K562 (cell line): ENCODE results near the gene WDR47. TPM values are rescaled to one million over a fixed set of nuclear protein-coding genes. Genes with fewer than 3 reads are reported as not detected.

Experiments
- ATAC-seq: fragments of 200-7000 bp; cut with Tn5 transposase; 3 replicates; pipeline ENCODE4 v1.9.1; 2020; ENCODE audit warnings: moderate library complexity
- BruUV-seq: library from RNA; stranded (reverse); fragments of 400-500 nt; replicated peaks from 2 replicates; lab custom pipeline; 2021; lab: Mats Ljungman, UMichigan
- CTCF ChIA-PET: fragments of 300-600 bp; formaldehyde crosslinking; extraction: SDS; loops from one replicate; lab custom pipeline; 2021; ENCODE audit warnings: low intra/inter-chr PET ratio; lab: Yijun Ruan, JAX
- POLR2A ChIA-PET: fragments of 300-600, 350-650 bp; sonication (Branson Sonifier 250); formaldehyde crosslinking; extraction: SDS; loops from one replicate; lab custom pipeline; 2021; ENCODE audit warnings: antibody characterized with exemption, inconsistent platforms; lab: Yijun Ruan, JAX
- DNase-seq, 4 experiments: peaks; one replicate each; pipeline versions ENCODE4 v3.0.0 to v3.0.0-alpha.2; 2011 to 2018; ENCODE audit warnings: low spot score in 3 of 4, mixed read lengths in 3 of 4; ENCODE audit errors: extremely low read depth in 1 of 4
- FAIRE-seq: peaks from 2 replicates; lab custom pipeline; 2011; peaks lifted over from hg19 to GRCh38; lab: Jason Lieb, UNC
- H2AFZ ChIP-seq: 2 replicates; pipeline ENCODE4 v1.6.0; 2011; ENCODE audit warnings: low read depth, low read length, control low read depth, inconsistent platforms
- H3K27ac ChIP-seq: fragments of 200-600 bp; 3 replicates; pipeline ENCODE4 v1.8.0; 2011; ENCODE audit warnings: low read depth, mild to moderate bottlenecking, control low read depth, inconsistent platforms, low read length, moderate library complexity, mixed read lengths; ENCODE audit errors: extremely low read depth
- H3K27me3 ChIP-seq, 2 experiments: fragments of 300-600 bp in 1 of 2; 2 replicates in 1 of 2; 3 replicates in 1 of 2; pipeline versions ENCODE4 v1.6.0 to v1.8.0; 2011; ENCODE audit warnings: inconsistent platforms in 2 of 2, low read length in 2 of 2, mild to moderate bottlenecking in 1 of 2, mixed read lengths in 1 of 2, moderate library complexity in 1 of 2; ENCODE audit not compliant: control insufficient read depth in 2 of 2, insufficient read depth in 2 of 2
- H3K36me3 ChIP-seq: fragments of 300-600 bp; 3 replicates; pipeline ENCODE4 v1.8.0; 2011; ENCODE audit warnings: mild to moderate bottlenecking, low read length, inconsistent platforms; ENCODE audit not compliant: control insufficient read depth, insufficient read depth
- H3K4me1 ChIP-seq, 2 experiments: fragments of 200-600 bp in 1 of 2; replicated peaks in 1 of 2; 2 replicates in 1 of 2; 3 replicates in 1 of 2; pipeline versions ENCODE4 v1.5.1 to v1.8.0; 2011; ENCODE audit warnings: inconsistent platforms in 2 of 2, low read length in 2 of 2, mild to moderate bottlenecking in 1 of 2, mixed read lengths in 1 of 2, moderate library complexity in 1 of 2; ENCODE audit not compliant: control insufficient read depth in 2 of 2, insufficient read depth in 2 of 2
- H3K4me2 ChIP-seq: 2 replicates; pipeline ENCODE4 v1.6.1; 2011; ENCODE audit warnings: low read length, control low read depth, inconsistent platforms, mixed read lengths; ENCODE audit not compliant: insufficient read depth
- H3K4me3 ChIP-seq: fragments of 200-600 bp; sonication (generic), shearing (Covaris generic); 2 replicates; pipeline ENCODE4 v1.5.1; 2016; ENCODE audit warnings: control low read depth, inconsistent platforms
- H3K79me2 ChIP-seq: fragments of 200-600 bp; 3 replicates; pipeline ENCODE4 v1.8.0; 2011; ENCODE audit warnings: low read length, inconsistent platforms; ENCODE audit not compliant: control insufficient read depth, insufficient read depth
- H3K9ac ChIP-seq, 2 experiments: 2 replicates each; pipeline versions ENCODE4 v1.6.0 to v1.6.1; 2011; ENCODE audit warnings: low read depth in 2 of 2, low read length in 2 of 2, control low read depth in 1 of 2, inconsistent platforms in 1 of 2, mild to moderate bottlenecking in 1 of 2, mixed read lengths in 1 of 2; ENCODE audit not compliant: insufficient read depth in 1 of 2
- H3K9me1 ChIP-seq: one replicate; pipeline ENCODE4 v1.6.0; 2011; ENCODE audit warnings: inconsistent platforms, mild to moderate bottlenecking, low read length, moderate library complexity; ENCODE audit not compliant: control insufficient read depth, insufficient read depth
- H3K9me3 ChIP-seq: replicated peaks from 2 replicates; pipeline ENCODE4 v1.5.1; 2011; ENCODE audit warnings: low read depth, low read length, inconsistent platforms; ENCODE audit not compliant: control insufficient read depth, insufficient read depth
- H4K20me1 ChIP-seq: replicated peaks from 2 replicates; pipeline ENCODE4 v1.6.1; 2011; ENCODE audit warnings: low read length, inconsistent platforms, mixed read lengths; ENCODE audit not compliant: control insufficient read depth, insufficient read depth
- BACH1 ChIP-seq: fragments of 200-800 bp; sonication (Bioruptor generic); IDR thresholded peaks from 2 replicates; pipeline ENCODE4 v1.6.1; 2016; ENCODE audit warnings: missing genetic modification characterization, missing compliant biosample characterization
- BRF1 ChIP-seq: IDR thresholded peaks from 3 replicates; pipeline ENCODE4 v1.6.1; 2011; ENCODE audit warnings: borderline replicate concordance, mild to moderate bottlenecking; ENCODE audit not compliant: insufficient read length; ENCODE audit errors: extremely low read depth
- CBFA2T2 ChIP-seq: fragments of 450-650 bp; conservative IDR thresholded peaks from 2 replicates; pipeline ENCODE4 v1.6.1; 2017; ENCODE audit warnings: mild to moderate bottlenecking
- CEBPB ChIP-seq: fragments of 450-650 bp; IDR thresholded peaks from 2 replicates; pipeline ENCODE4 v1.6.1; 2016; ENCODE audit warnings: missing genetic modification characterization, missing compliant biosample characterization
- EHMT2 ChIP-seq: fragments of 450-650 bp; IDR thresholded peaks from 2 replicates; pipeline ENCODE4 v1.6.1; 2018; ENCODE audit warnings: antibody characterized with exemption
- EZH2 ChIP-seq: IDR thresholded peaks from 2 replicates; pipeline ENCODE4 v1.6.1; 2012; ENCODE audit warnings: low read depth, mild to moderate bottlenecking, inconsistent platforms, low read length, borderline replicate concordance
- HCFC1 ChIP-seq: IDR thresholded peaks from 2 replicates; pipeline ENCODE4 v1.6.1; 2012; ENCODE audit warnings: low read depth, low read length, improper control_type of control experiment
- LCOR ChIP-seq: sonication (generic); formaldehyde crosslinking; IDR thresholded peaks from 2 replicates; pipeline ENCODE4 v1.8.0; 2022; ENCODE audit warnings: mild to moderate bottlenecking, missing genetic modification reagents
- MAX ChIP-seq: sonication (generic); formaldehyde crosslinking; IDR thresholded peaks from 2 replicates; pipeline ENCODE4 v1.9.0; 2022; ENCODE audit warnings: mild to moderate bottlenecking, missing genetic modification reagents
- MEIS2 ChIP-seq: fragments of 450-650 bp; IDR thresholded peaks from 2 replicates; pipeline ENCODE4 v1.6.1; 2014; ENCODE audit warnings: mild to moderate bottlenecking; ENCODE audit not compliant: partially characterized antibody
- PBX2 ChIP-seq, 2 experiments: IDR thresholded peaks in 1 of 2; conservative IDR thresholded peaks in 1 of 2; 2 replicates each; pipeline ENCODE4 v1.6.1; 2016; ENCODE audit warnings: low read depth in 2 of 2, mild to moderate bottlenecking in 1 of 2, missing compliant biosample characterization in 1 of 2, missing genetic modification characterization in 1 of 2, moderate library complexity in 1 of 2
- PTTG1 ChIP-seq: fragments of 450-650 bp; IDR thresholded peaks from 2 replicates; pipeline ENCODE4 v1.6.1; 2016; ENCODE audit warnings: low read depth, mild to moderate bottlenecking, missing genetic modification characterization, missing compliant biosample characterization
- RNF2 ChIP-seq: sonication (generic); IDR thresholded peaks from 2 replicates; pipeline ENCODE4 v1.6.1; 2016
- STAT6 ChIP-seq: sonication (generic); formaldehyde crosslinking; IDR thresholded peaks from 2 replicates; pipeline ENCODE4 v1.8.1; 2023; ENCODE audit warnings: mild to moderate bottlenecking, missing genetic modification reagents
- TAF15 ChIP-seq: fragments of 200-400 bp; formaldehyde crosslinking; IDR thresholded peaks from 2 replicates; pipeline ENCODE4 v1.6.1; 2017; ENCODE audit warnings: mild to moderate bottlenecking, low read depth, low read length, moderate library complexity
- TARDBP ChIP-seq: fragments of 450-650 bp; IDR thresholded peaks from 2 replicates; pipeline ENCODE4 v1.6.1; 2016
- WGBS: fragments of 100-300 bp; shearing (Covaris generic); methylation state at CpG from one replicate; pipeline ENCODE4 v1.1.6; 2016; ENCODE audit warnings: low coverage, mixed read lengths; ENCODE audit not compliant: insufficient coverage; ENCODE audit errors: missing lambda C conversion rate; 5-methylcytosine and 5-hydroxymethylcytosine counted together
- in situ Hi-C: fragments of 300-500 bp; cut with MboI; formaldehyde crosslinking; loops from 4 replicates; pipeline ENCODE4 v1.15.0; 2018; ENCODE audit warnings: inconsistent platforms, mixed read lengths
- intact Hi-C: fragments of 100-400 bp; cut with micrococcal nuclease; formaldehyde crosslinking; loops from 2 replicates; pipeline ENCODE4 v1.14.2; 2022
- polyA plus RNA-seq, 8 experiments: library from polyadenylated mRNA; depleted of rRNA in 4 of 8; stranded (reverse) in 5 of 8; unstranded in 3 of 8; fragments of >200 nt; fragmentation: Nextera tagmentation in 2 of 8; fragmentation: Illumina TruSeq in 1 of 8; extraction: Ambion mirVana in 2 of 8; extraction: Trizol in 1 of 8; gene quantifications; 2 replicates each; pipeline versions ENCODE4 v1.2.1 to v1.2.3, GENCODE V29; 2011 to 2014; ENCODE audit warnings: inconsistent platforms in 1 of 8, missing spikeins in 1 of 8
- total RNA-seq, 7 experiments: library from RNA; depleted of rRNA in 6 of 7; stranded (reverse); fragments of >200 nt in 6 of 7; fragmentation: Illumina TruSeq in 2 of 7; extraction: Trizol in 2 of 7; gene quantifications; 2 replicates each; pipeline versions ENCODE4 v1.2.1 to v1.2.3, GENCODE V29; 2011 to 2021; ENCODE audit warnings: low replicate concordance in 1 of 7
- TF ChIP-seq, protein P1 (sequence below): fragments of 450-650 bp; IDR thresholded peaks from 2 replicates; pipeline ENCODE4 v1.6.1; 2016

The WDR47 gene
- total and polyA plus RNA-seq, 9 of the 15 experiments (the other 6 are each of a cell fraction or from before 2014, with no cell fraction given): 1.3 to 10.1 (median 4.9) TPM

- in situ Hi-C loops: no loop called here
- Histone ChIP-seq H2AFZ (peak overlapping the region; percentile 93), H4K20me1 (no peaks in the 10 kb centered on the region), H3K9me3 (no peaks in the 10 kb centered on the region), H3K4me1 (peaks cover 18 to 38% of the 10 kb centered on the region in 2 experiments), H3K36me3 (no peaks in the 10 kb centered on the region), H3K9me1 (no peaks in the 10 kb centered on the region), H3K4me3 (no peak overlapping the region), H3K4me2 (no peak overlapping the region), H3K27ac (peak overlapping the region; percentile 28; the same call in 1 of the 3 replicates), H3K27me3 (no peaks in the 10 kb centered on the region), H3K9ac (no peak overlapping the region), H3K79me2 (0 out of 3 replicates have a peak, but pooled peaks cover under 1% of the 10 kb centered on the region)
- POLR2A ChIA-PET: interaction anchor here (0.7 to 2.9 kb wide), 3 partner anchors 17 to 270 kb away, joined by 3 to 22 read pairs (median 5); partner anchors contain the start of gene WDR47
- intact Hi-C loops: no loop called here
- CTCF ChIA-PET: no interaction called here
- no TSS peak for BruUV-seq
- DNase-seq (peak in 1 of 4 experiments; percentile 49), FAIRE-seq (peak; percentile 15), ATAC-seq (peak; percentile 18)
- WGBS: 4% methylated on average over 1 of the region's 1 CpG
- TF ChIP-seq EHMT2 (0 out of 2 replicates have a peak, but pooled peaks have one; percentile 9), BRF1 (no peak), MAX (CRISPR knock-in tag) (no peak), CEBPB (tag) (peak; percentile 71), PBX2 (CRISPR knock-in tag; IDR thresholded peaks at IDR 0.05; ENCODE audit: low read depth) (peak; percentile 74), PBX2 (tag; conservative IDR thresholded peaks at IDR 0.05; ENCODE audit: low read depth) (peak; percentile 79), HCFC1 (no peak), LCOR (0 out of 2 replicates have a peak, but pooled peaks have one; percentile 42), STAT6 (CRISPR knock-in tag) (0 out of 2 replicates have a peak, but pooled peaks have one; percentile 22), PTTG1 (no peak), EZH2 (no peak), MEIS2 (peak; percentile 77), CBFA2T2 (no peak), BACH1 (tag) (no peak), TARDBP (no peak), TAF15 (no peak), RNF2 (no peak)
- TF ChIP-seq, protein P1, sequence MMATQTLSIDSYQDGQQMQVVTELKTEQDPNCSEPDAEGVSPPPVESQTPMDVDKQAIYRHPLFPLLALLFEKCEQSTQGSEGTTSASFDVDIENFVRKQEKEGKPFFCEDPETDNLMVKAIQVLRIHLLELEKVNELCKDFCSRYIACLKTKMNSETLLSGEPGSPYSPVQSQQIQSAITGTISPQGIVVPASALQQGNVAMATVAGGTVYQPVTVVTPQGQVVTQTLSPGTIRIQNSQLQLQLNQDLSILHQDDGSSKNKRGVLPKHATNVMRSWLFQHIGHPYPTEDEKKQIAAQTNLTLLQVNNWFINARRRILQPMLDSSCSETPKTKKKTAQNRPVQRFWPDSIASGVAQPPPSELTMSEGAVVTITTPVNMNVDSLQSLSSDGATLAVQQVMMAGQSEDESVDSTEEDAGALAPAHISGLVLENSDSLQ: peak; percentile 96
These were observed 42.0 kb upstream of the WDR47 start for GRCh38 chr1:109083923-109084322.
